Measurements from ENCODE around the gene LST1.

DNA sequence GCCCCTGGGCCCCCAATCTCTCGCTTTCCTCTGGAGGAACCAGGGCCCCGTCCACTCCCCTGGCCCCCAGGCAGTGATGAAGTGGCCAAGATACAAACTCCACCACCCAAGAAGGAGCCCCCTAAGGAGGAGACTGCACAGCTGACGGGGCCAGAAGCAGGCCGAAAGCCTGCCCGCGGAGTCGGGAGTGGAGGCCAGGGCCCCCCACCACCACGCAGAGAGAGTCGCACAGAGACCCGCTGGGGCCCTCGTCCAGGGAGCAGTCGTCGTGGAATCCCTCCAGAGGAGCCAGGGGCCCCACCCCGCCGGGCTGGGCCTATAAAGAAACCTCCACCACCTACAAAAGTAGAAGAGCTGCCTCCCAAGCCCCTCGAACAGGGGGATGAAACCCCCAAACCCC is 45.1 kb downstream of the LST1 start:
- TF ChIP-seq, protein P1, sequence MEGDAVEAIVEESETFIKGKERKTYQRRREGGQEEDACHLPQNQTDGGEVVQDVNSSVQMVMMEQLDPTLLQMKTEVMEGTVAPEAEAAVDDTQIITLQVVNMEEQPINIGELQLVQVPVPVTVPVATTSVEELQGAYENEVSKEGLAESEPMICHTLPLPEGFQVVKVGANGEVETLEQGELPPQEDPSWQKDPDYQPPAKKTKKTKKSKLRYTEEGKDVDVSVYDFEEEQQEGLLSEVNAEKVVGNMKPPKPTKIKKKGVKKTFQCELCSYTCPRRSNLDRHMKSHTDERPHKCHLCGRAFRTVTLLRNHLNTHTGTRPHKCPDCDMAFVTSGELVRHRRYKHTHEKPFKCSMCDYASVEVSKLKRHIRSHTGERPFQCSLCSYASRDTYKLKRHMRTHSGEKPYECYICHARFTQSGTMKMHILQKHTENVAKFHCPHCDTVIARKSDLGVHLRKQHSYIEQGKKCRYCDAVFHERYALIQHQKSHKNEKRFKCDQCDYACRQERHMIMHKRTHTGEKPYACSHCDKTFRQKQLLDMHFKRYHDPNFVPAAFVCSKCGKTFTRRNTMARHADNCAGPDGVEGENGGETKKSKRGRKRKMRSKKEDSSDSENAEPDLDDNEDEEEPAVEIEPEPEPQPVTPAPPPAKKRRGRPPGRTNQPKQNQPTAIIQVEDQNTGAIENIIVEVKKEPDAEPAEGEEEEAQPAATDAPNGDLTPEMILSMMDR (IDR thresholded peaks at IDR 0.05; ENCODE audit: control extremely low read depth in 1 of 3, insufficient read depth in 1 of 3, low read depth in 1 of 3, low read length in 3 of 3): no peak
- TF ChIP-seq CHD2 (IDR thresholded peaks at IDR 0.05; ENCODE audit: low read length): no peak
- no peak for TF ChIP-seq CEBPB (IDR thresholded peaks at IDR 0.05; ENCODE audit: low read depth, low read length)
- TF ChIP-seq RNF2 (IDR thresholded peaks at IDR 0.05; ENCODE audit: borderline replicate concordance, low read depth, low read length, missing control alignments, poor library complexity, severe bottlenecking): no peak
